ENCODE measurements around the gene GDPD1. TPM values are rescaled to one million over a fixed set of nuclear protein-coding genes. Genes with fewer than 3 reads are reported as not detected.
A peak's percentile ranks its signal among the peaks of the same experiment; 100 is the strongest.
"Not testable (repeated sequence)": the region's sequence is repeated elsewhere in the genome, so short reads cannot be mapped to it uniquely, and the experiment has no call there.

Gene GDPD1
- total RNA-seq: 54.2 TPM

GRCh38 chr17:59220328-59221158, at the start of gene GDPD1:
GDPD1 (plus strand) TSS chr17:59220511; CDS start chr17:59220610, 99 bp downstream.
- peak; percentile 77 to 86 for DNase-seq (ENCODE audit: low spot score in 2 of 2)
- no peak for FAIRE-seq

- DNase-seq (ENCODE audit: low spot score in 2 of 2): no peak
- FAIRE-seq: no peak
Measured at GRCh38 chr17:59172436-59173004, 47.8 kb upstream of the GDPD1 start.

- no peak for DNase-seq (ENCODE audit: low spot score in 2 of 2)
- FAIRE-seq: no peak
Measured at GRCh38 chr17:59174671-59175070, 45.6 kb upstream of the GDPD1 start.

GRCh38 chr17:59175076-59175475, 45.2 kb upstream of the GDPD1 start:
- DNase-seq (ENCODE audit: low spot score in 2 of 2): no peak
- FAIRE-seq: no peak

- FAIRE-seq (no peak), DNase-seq (ENCODE audit: low spot score in 2 of 2) (no peak)
Measured at GRCh38 chr17:59178266-59178985, 41.9 kb upstream of the GDPD1 start.

- not testable (repeated sequence) for FAIRE-seq; DNase-seq (ENCODE audit: low spot score in 2 of 2)
Measured at GRCh38 chr17:59179601-59180000, 40.7 kb upstream of the GDPD1 start.

GRCh38 chr17:59180626-59181025, 39.7 kb upstream of the GDPD1 start:
- FAIRE-seq (no peak), DNase-seq (ENCODE audit: low spot score in 2 of 2) (no peak)

- no peak for FAIRE-seq
- DNase-seq (ENCODE audit: low spot score in 2 of 2): no peak
Measured at GRCh38 chr17:59181481-59181880, 38.8 kb upstream of the GDPD1 start.

GRCh38 chr17:59185997-59186396, 34.3 kb upstream of the GDPD1 start:
- DNase-seq (ENCODE audit: low spot score in 2 of 2) (no peak), FAIRE-seq (no peak)

GRCh38 chr17:59186850-59187249, 33.5 kb upstream of the GDPD1 start:
- FAIRE-seq: no peak
- no peak for DNase-seq (ENCODE audit: low spot score in 2 of 2)

GRCh38 chr17:59190806-59191205, 29.5 kb upstream of the GDPD1 start:
- no peak for DNase-seq (ENCODE audit: low spot score in 2 of 2)
- FAIRE-seq: no peak

- no peak for FAIRE-seq
- DNase-seq (ENCODE audit: low spot score in 2 of 2): no peak
Measured at GRCh38 chr17:59193336-59193862, 26.9 kb upstream of the GDPD1 start.

- FAIRE-seq (no peak), DNase-seq (ENCODE audit: low spot score in 2 of 2) (no peak)
Measured at GRCh38 chr17:59199398-59199797, 20.9 kb upstream of the GDPD1 start.

GRCh38 chr17:59202320-59202719, 18.0 kb upstream of the GDPD1 start:
- no peak for DNase-seq (ENCODE audit: low spot score in 2 of 2)
- no peak for FAIRE-seq

- DNase-seq (ENCODE audit: low spot score in 2 of 2) (no peak), FAIRE-seq (no peak)
Measured at GRCh38 chr17:59219370-59219769, 941 bp upstream of the GDPD1 start.

- FAIRE-seq: no peak
Measured at GRCh38 chr17:59219992-59220327, 351 bp upstream of the GDPD1 start.

GRCh38 chr17:59221159-59221847, 992 bp downstream of the GDPD1 start:
- no peak for FAIRE-seq
- DNase-seq (ENCODE audit: low spot score in 2 of 2): no peak

More at GRCh38 chr17:59219992-59220327, 351 bp upstream of the GDPD1 start:
- peak in 1 of 2 donors; percentile 20 for DNase-seq (ENCODE audit: low spot score in 2 of 2)

- FAIRE-seq: no peak
- DNase-seq (ENCODE audit: low spot score in 2 of 2): no peak
Measured at GRCh38 chr17:59223813-59224212, 3.5 kb downstream of the GDPD1 start.

- DNase-seq (ENCODE audit: low spot score in 2 of 2); FAIRE-seq: not testable (repeated sequence)
Measured at GRCh38 chr17:59228588-59228987, 8.3 kb downstream of the GDPD1 start.

- FAIRE-seq (no peak), DNase-seq (ENCODE audit: low spot score in 2 of 2) (no peak)
Measured at GRCh38 chr17:59230764-59231163, 10.5 kb downstream of the GDPD1 start.

GRCh38 chr17:59234631-59235030, 14.3 kb downstream of the GDPD1 start:
- DNase-seq (ENCODE audit: low spot score in 2 of 2): no peak
- peak; percentile 31 for FAIRE-seq

Measured in frontal cortex (tissue), 4 donors.